Activated naive CD4-positive, alpha-beta T cell treated with Interleukin-2 at 50 U/mL for 16 hours (primary cell): Measurements from ENCODE around the gene C11orf97.
"Not testable (repeated sequence)": the region's sequence is repeated elsewhere in the genome, so short reads cannot be mapped to it uniquely, and the experiment has no call there.

Experiments used
- DNase-seq: peaks from one replicate; pipeline ENCODE4 v3.0.0-alpha.2; 2020

The C11orf97 gene

GRCh38 chr11:94525546-94526324, 13.5 kb downstream of the C11orf97 start:
- DNase-seq: no peak

DNA sequence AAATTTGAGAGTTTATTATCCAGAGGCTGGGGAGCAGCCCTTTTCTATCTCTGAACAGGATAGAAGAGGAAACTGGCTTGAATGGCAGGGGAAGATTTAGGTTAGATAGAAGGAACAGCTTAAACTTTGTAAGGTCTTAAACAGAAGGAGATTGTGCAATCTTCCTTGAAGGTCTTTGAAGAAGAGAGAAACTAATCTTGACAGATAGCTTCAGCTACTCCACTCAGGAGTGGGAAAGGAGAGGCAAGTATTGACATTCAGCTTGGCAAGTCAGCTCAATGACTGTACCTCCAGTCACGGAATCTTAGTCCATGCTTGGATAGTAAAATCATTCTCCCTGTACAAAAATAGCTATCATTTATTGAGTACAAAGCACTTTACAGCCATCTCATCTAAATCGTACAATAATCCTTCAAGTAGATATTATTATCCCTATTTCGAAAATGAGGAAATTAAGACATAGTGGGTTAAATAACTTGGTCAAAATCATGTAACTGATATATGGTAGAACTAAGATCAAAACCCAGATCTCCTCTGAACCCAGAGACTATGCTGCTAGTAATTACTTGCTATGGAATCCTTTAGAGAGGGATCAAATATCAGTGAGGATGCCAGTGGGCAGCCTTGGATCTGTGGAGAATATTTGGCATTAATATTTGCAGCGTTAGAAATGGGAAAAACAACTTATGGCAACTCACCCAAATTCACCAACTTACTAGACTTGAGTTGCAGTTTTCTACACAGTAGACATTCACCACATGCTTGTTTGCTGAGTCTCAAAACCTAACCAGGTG, 14.6 kb downstream of the C11orf97 start:
- no peak for DNase-seq

DNA sequence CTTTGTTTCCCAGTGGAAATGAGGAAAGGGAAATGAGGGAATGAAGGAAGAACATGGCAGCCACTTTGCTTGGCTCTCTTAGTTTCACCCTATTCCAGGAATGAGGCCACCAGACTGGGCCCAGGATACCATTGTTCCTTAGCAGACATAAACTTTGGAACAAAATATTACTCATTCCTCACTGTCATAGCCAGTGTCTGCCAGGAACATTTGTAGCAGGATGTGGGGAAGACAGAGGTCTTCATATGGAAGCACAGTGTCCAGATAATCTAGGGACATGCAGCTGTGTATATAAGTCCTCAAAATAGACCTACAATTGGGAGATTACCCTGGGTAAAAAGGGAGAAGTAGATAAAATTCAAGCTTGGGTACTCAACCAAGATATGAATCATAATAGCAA, 16.3 kb downstream of the C11orf97 start:
- DNase-seq: no peak

- DNase-seq: no peak
Observed at GRCh38 chr11:94532211-94532610, 19.9 kb downstream of the C11orf97 start.

DNA sequence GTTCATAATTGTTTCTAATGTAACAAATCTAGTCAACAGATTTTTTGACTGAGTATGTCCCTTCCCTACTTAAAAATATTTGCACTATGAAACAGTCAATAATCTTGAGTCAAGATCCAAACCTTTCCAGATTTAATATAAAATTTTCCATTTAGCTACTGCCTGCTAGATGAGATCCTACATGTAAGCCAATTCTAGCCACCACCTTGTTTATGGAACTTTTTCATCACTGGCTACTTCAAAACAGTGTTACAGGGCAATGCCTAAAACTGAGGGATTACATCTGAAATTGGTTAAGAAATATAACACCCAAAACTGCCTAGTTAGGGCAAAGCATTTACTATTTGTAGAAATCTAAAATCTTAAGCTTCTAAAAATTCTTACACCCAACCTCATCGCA, 20.9 kb downstream of the C11orf97 start:
- no peak for DNase-seq

DNA sequence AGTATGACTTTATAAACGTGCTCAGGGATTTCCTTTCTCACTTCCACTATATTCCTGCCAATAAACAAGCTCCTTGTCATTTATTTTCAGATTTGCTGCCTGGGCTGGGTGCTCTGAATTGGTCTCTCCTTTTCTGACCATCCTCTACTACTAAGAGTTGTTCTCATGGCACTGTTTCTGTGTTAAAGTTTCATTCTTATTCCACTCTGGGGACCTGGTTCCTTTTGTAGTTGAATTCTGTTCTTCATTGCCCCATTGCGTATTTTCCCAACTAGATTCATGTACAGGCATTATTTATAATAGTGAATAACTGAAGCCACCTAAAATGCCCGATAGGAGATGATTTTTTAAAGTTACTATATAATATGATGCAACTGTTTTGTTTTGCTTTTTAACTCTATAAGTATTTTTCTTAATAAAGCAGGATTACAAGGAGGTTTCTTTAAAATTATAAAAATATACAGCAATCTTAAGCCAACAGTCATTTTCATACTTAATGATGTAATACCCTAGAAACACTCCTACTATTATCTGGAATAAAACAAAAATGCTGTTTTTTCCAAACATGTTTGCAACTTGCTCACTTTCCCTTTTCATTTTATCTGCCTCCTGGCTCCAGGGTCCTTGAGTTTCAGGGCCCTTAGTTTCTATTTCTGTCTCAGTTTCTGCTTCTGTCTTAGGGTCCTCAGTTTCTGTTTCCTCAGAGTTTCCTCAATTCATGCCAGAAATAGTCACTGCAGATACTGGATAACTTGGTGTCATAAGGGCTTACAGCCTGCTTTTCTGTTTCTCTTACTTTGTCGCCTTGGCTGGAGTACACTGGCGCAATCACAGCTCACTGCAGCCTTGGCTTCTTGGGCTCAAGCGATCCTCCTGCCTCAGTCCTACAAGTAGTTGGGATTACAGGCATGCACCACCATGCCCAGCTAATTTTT, 21.7 kb downstream of the C11orf97 start:
- no peak for DNase-seq

DNA sequence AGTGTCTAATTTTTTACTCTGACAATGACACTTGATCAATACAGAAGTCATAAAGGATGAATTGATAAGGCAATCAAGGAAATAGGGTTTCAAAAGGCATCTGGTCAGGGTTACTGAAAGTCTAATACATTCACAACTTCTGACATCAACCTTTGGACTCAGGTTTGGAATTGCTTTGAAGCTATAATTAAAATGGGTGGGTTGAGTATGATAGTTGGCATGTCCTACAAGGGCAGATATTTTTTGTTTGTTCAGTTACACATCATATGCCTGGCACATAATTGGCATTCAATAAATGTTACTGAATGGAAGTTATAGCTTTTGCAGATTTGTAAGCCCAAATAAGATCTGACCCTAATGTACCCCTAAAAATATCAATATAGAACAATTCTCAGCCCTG, 24.1 kb downstream of the C11orf97 start:
- no peak for DNase-seq

DNA sequence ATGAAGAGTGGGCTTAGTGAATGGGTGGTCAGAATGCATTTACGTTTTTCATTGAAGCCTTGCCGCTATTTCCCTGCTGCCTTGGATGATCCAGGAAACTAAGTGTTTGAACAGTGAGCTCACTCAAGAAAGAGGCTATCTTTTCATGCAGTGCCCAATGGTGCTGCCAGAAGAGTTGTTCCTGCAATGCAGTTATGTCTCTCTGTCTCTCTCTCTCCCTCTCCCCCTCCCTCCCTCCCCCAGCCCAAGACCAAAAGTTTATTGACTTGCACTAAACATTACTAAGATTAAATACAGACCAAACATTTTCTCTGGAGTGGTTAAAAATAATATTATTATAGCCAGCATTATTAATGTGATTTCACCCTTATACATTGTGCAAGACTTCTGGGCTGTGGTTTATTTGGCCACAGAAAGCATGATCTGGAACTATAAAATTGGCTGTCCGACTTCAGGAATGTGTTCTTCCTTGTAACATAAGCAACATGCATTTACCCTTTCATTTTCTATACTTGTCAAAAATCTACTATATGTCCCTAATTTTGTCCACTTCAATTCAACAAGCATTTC, 24.9 kb downstream of the C11orf97 start:
- DNase-seq: no peak

DNA sequence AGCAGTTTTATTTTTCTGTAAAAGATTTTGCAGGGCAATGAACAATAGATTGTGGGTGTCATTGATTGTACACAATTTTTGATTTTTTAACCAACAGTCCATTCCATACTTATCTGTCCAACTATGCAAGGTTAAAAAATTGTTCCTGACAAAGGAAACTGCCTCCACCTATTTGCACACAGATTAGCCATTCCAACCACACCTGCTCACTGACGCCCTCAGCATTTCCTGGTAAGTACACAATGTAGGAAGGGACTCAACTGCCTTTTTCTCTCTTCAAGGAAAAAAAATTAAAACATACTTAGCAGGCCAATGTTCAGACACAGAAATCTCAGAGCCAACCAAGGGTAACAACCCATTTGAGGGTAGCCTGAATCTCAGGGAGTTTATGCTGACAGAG, 27.2 kb downstream of the C11orf97 start:
- no peak for DNase-seq

GRCh38 chr11:94543695-94544645, 31.7 kb downstream of the C11orf97 start, which contains the start of gene FUT4:
FUT4 (plus strand) TSS chr11:94543921; CDS start chr11:94544134, 213 bp downstream.
- DNase-seq: peak; percentile 74

DNA sequence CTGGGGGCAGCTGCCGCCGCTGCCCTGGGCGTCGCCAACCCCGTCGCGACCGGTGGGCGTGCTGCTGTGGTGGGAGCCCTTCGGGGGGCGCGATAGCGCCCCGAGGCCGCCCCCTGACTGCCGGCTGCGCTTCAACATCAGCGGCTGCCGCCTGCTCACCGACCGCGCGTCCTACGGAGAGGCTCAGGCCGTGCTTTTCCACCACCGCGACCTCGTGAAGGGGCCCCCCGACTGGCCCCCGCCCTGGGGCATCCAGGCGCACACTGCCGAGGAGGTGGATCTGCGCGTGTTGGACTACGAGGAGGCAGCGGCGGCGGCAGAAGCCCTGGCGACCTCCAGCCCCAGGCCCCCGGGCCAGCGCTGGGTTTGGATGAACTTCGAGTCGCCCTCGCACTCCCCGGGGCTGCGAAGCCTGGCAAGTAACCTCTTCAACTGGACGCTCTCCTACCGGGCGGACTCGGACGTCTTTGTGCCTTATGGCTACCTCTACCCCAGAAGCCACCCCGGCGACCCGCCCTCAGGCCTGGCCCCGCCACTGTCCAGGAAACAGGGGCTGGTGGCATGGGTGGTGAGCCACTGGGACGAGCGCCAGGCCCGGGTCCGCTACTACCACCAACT, 32.5 kb downstream of the C11orf97 start:
- DNase-seq: no peak

GRCh38 chr11:94545264-94546161, 33.3 kb downstream of the C11orf97 start:
- DNase-seq: no peak

DNA sequence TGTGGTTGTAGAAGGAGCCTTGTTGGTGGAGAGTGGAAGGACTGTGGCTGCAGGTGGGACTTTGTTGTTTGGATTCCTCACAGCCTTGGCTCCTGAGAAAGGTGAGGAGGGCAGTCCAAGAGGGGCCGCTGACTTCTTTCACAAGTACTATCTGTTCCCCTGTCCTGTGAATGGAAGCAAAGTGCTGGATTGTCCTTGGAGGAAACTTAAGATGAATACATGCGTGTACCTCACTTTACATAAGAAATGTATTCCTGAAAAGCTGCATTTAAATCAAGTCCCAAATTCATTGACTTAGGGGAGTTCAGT, 33.9 kb downstream of the C11orf97 start:
- DNase-seq: no peak

- no peak for DNase-seq
Observed at GRCh38 chr11:94546886-94547285, 34.6 kb downstream of the C11orf97 start.

GRCh38 chr11:94549146-94549545, 36.9 kb downstream of the C11orf97 start:
- DNase-seq: no peak

DNA sequence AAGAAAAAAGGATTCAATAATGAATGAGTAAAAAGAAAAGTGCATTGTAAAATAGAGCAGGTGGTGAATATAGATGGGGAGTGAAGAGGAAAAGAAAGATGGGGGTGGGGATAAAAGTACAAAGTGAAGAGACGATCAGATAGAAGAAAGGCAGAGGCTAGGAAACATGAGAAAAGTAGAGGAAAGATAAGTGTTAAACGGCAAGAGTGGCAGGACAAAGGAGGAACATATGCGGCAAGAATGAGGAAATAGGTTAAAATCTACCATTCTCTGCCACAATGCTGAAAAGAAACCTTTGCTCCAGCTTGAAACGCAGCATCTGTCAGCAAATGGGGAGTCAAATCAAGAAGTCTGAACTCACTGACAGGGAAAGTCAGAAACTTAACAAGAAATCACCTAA, 38.3 kb downstream of the C11orf97 start:
- DNase-seq: no peak

DNA sequence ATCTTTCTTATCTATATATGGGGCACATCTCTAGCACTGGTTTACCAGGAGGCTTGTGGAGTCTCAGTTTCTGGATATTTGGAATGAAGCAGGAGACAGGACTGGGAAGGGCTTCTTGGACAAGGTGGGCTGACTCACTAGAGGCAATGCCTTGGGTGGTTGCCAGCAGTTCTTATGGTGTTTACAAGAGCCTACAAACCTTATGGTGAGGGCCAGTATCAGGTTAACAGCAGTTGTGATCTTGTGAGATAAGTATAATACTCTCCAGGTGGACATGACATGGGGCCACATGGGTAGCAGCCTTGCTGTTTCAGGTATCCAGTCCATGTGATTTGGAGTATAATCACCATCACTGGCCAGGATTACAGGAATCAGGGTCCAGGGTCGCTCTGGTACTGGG, 41.7 kb downstream of the C11orf97 start:
- no peak for DNase-seq

DNA sequence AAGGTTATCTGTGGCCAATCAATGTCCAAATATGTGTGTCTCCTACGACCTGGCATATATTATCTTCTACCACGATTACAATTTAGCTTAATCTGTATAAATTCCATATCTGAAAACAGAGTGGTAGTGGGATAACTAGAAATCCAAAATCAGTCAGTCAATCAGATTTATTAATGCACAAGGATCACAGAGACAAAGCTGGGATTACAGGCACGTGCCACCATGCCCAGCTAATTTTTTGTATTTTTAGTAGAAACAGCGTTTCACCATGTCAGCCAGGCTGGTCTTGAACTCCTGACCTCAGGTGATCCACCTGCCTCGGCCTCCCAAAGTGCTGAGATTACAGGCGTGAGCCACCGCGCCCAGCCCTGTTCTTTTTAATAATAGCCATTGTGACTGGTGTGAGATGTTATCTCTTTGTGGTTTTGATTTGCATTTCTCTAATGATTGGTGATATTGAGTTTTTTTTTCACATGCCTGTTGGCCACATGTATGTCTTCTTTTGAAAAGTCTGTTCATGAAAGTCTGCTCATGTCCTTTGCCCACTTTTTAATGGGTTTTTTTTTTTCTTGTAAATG, 43.6 kb downstream of the C11orf97 start:
- not testable (repeated sequence) for DNase-seq

DNA sequence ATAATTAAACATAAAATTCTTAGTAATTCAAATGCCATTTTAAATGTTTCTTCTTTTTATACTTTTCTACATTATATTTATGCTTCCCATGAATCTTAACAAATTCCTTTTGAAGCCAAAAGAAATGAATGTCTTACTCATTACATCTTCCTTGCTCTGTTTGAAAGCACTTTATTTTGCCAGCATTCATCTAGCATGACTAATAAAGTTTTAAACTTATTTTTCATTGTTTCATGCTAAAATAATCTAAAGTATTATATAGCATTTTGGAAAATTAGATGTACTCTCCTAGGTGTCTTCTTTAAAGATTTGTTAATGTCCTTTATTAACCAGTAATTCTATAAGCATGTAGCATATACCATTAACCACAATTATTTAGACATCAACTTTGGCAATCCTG, 45.2 kb downstream of the C11orf97 start:
- no peak for DNase-seq

DNA sequence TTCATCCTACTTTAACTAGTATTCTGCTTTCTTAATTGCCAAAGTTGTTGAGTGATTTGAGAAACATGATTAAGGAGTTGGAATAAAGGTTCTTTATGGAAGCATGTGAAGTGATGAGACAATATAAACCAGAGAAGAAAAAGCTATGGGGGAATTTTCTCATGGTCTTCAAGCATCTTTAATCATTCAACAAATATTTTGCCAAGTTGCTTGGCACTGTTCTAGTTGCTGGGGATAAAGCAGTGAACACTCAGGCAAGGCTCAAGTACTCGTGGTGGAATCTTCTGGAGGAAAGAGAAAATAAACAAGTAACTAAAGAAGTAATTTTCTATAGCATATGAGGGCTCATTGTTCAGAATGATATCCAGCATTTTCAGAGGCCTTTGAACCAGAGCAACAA, 45.7 kb downstream of the C11orf97 start:
- DNase-seq: no peak
